ENCODE data around the gene INF2.

INF2 gene

GRCh38 chr14:104689109-104689880, at the start of gene INF2:
TSS of gene INF2 (plus strand) at chr14:104689618. CDS start at chr14:104701366, 11,748 bp downstream.
- peaks cover 44% of the 10 kb centered on the region for H3K4me1 Mint-ChIP-seq
- peak; percentile 42 for ATAC-seq
- H3K36me3 Mint-ChIP-seq (ENCODE audit: low read depth) = no peaks in the 10 kb centered on the region
- H3K9me3 Mint-ChIP-seq = no peaks in the 10 kb centered on the region
- DNase-seq = peak; percentile 62
- no peaks in the 10 kb centered on the region for H3K27me3 Mint-ChIP-seq
- H3K4me3 Mint-ChIP-seq = peak within 1 kb of the TSS; percentile 77
- H3K27ac Mint-ChIP-seq = peak within 1 kb of the TSS; percentile 39

- ATAC-seq = peak; percentile 67
- DNase-seq = peak; percentile 57
- Mint-ChIP-seq H3K9me3 (no peaks in the 10 kb centered on the region), H3K4me1 (no peaks in the 10 kb centered on the region), H3K4me3 (no peak overlapping the region), H3K27ac (no peak overlapping the region), H3K27me3 (peaks cover 7% of the 10 kb centered on the region), H3K36me3 (ENCODE audit: low read depth) (no peaks in the 10 kb centered on the region)
Measured at GRCh38 chr14:104639885-104640548, 49.4 kb upstream of the INF2 start.

- Mint-ChIP-seq H3K27ac (no peak overlapping the region), H3K4me1 (no peaks in the 10 kb centered on the region), H3K36me3 (ENCODE audit: low read depth) (no peaks in the 10 kb centered on the region), H3K27me3 (peaks cover 7% of the 10 kb centered on the region), H3K4me3 (no peak overlapping the region), H3K9me3 (no peaks in the 10 kb centered on the region)
- DNase-seq (no peak), ATAC-seq (no peak)
Measured at GRCh38 chr14:104640681-104641080, 48.7 kb upstream of the INF2 start.

GRCh38 chr14:104641753-104642539, 47.5 kb upstream of the INF2 start:
- Mint-ChIP-seq H3K9me3 (no peaks in the 10 kb centered on the region), H3K27me3 (peaks cover 7% of the 10 kb centered on the region), H3K27ac (no peak overlapping the region), H3K36me3 (ENCODE audit: low read depth) (no peaks in the 10 kb centered on the region), H3K4me3 (no peak overlapping the region), H3K4me1 (no peaks in the 10 kb centered on the region)
- ATAC-seq = no peak
- DNase-seq = no peak

GRCh38 chr14:104642540-104642868, 46.9 kb upstream of the INF2 start:
- Mint-ChIP-seq H3K4me1 (peaks cover under 1% of the 10 kb centered on the region), H3K4me3 (no peak overlapping the region), H3K36me3 (ENCODE audit: low read depth) (no peaks in the 10 kb centered on the region), H3K27ac (no peak overlapping the region), H3K9me3 (no peaks in the 10 kb centered on the region), H3K27me3 (peaks cover 7% of the 10 kb centered on the region)
- no peak for ATAC-seq
- DNase-seq = no peak

GRCh38 chr14:104643306-104643705, 46.1 kb upstream of the INF2 start:
- peaks cover 1% of the 10 kb centered on the region for H3K4me1 Mint-ChIP-seq
- no peaks in the 10 kb centered on the region for H3K9me3 Mint-ChIP-seq
- H3K27ac Mint-ChIP-seq = no peak overlapping the region
- DNase-seq (no peak), ATAC-seq (no peak)
- H3K4me3 Mint-ChIP-seq = no peak overlapping the region
- H3K27me3 Mint-ChIP-seq = peaks cover 7% of the 10 kb centered on the region
- H3K36me3 Mint-ChIP-seq (ENCODE audit: low read depth) = no peaks in the 10 kb centered on the region

- Mint-ChIP-seq H3K4me3 (no peak overlapping the region), H3K4me1 (peaks cover 1% of the 10 kb centered on the region), H3K27ac (no peak overlapping the region), H3K9me3 (no peaks in the 10 kb centered on the region), H3K27me3 (peaks cover 12% of the 10 kb centered on the region), H3K36me3 (ENCODE audit: low read depth) (no peaks in the 10 kb centered on the region)
- ATAC-seq = no peak
- no peak for DNase-seq
Measured at GRCh38 chr14:104644091-104644635, 45.3 kb upstream of the INF2 start.

GRCh38 chr14:104644656-104645378, 44.6 kb upstream of the INF2 start:
- DNase-seq (no peak), ATAC-seq (no peak)
- peaks cover 3% of the 10 kb centered on the region for H3K4me1 Mint-ChIP-seq
- H3K27ac Mint-ChIP-seq = no peak overlapping the region
- no peaks in the 10 kb centered on the region for H3K36me3 Mint-ChIP-seq (ENCODE audit: low read depth)
- no peak overlapping the region for H3K4me3 Mint-ChIP-seq
- H3K27me3 Mint-ChIP-seq = peaks cover 13% of the 10 kb centered on the region
- H3K9me3 Mint-ChIP-seq = no peaks in the 10 kb centered on the region

- H3K9me3 Mint-ChIP-seq = no peaks in the 10 kb centered on the region
- DNase-seq = no peak
- H3K4me1 Mint-ChIP-seq = peaks cover 3% of the 10 kb centered on the region
- H3K27me3 Mint-ChIP-seq = peaks cover 10% of the 10 kb centered on the region
- H3K4me3 Mint-ChIP-seq = no peak overlapping the region
- no peaks in the 10 kb centered on the region for H3K36me3 Mint-ChIP-seq (ENCODE audit: low read depth)
- no peak overlapping the region for H3K27ac Mint-ChIP-seq
- no peak for ATAC-seq
Measured at GRCh38 chr14:104647467-104648043, 41.9 kb upstream of the INF2 start.

GRCh38 chr14:104650057-104650980, 39.1 kb upstream of the INF2 start:
- H3K9me3 Mint-ChIP-seq = no peaks in the 10 kb centered on the region
- peak overlapping the region; percentile 34 for H3K4me3 Mint-ChIP-seq
- peak; percentile 82 for DNase-seq
- peaks cover 3% of the 10 kb centered on the region for H3K4me1 Mint-ChIP-seq
- H3K27ac Mint-ChIP-seq = no peak overlapping the region
- H3K36me3 Mint-ChIP-seq (ENCODE audit: low read depth) = no peaks in the 10 kb centered on the region
- H3K27me3 Mint-ChIP-seq = peaks cover 10% of the 10 kb centered on the region
- ATAC-seq = peak; percentile 82

- Mint-ChIP-seq H3K27ac (no peak overlapping the region), H3K36me3 (ENCODE audit: low read depth) (no peaks in the 10 kb centered on the region), H3K9me3 (no peaks in the 10 kb centered on the region), H3K27me3 (peaks cover 10% of the 10 kb centered on the region), H3K4me3 (no peak overlapping the region), H3K4me1 (peaks cover 8% of the 10 kb centered on the region)
- DNase-seq = no peak
- no peak for ATAC-seq
Measured at GRCh38 chr14:104650981-104651875, 38.2 kb upstream of the INF2 start.

GRCh38 chr14:104651876-104652260, 37.5 kb upstream of the INF2 start:
- H3K4me1 Mint-ChIP-seq = peaks cover 12% of the 10 kb centered on the region
- no peaks in the 10 kb centered on the region for H3K36me3 Mint-ChIP-seq (ENCODE audit: low read depth)
- no peak for ATAC-seq
- H3K9me3 Mint-ChIP-seq = no peaks in the 10 kb centered on the region
- H3K27me3 Mint-ChIP-seq = peaks cover 10% of the 10 kb centered on the region
- H3K4me3 Mint-ChIP-seq = no peak overlapping the region
- no peak for DNase-seq
- no peak overlapping the region for H3K27ac Mint-ChIP-seq

Data from activated naive CD8-positive, alpha-beta T cell treated with anti-CD3 and anti-CD28 coated beads, Interleukin-2, amount 50 U/mL, for 24 hours (primary cell).